ENCODE measurements around the gene LPAR1.

- TF ChIP-seq ARNTL (CRISPR knock-in tag; IDR thresholded peaks at IDR 0.05; ENCODE audit: borderline replicate concordance, low read depth) (no peak), ZFP3 (CRISPR knock-in tag; IDR thresholded peaks at IDR 0.05) (no peak), ZFP30 (CRISPR knock-in tag; IDR thresholded peaks at IDR 0.05) (no peak), TSHZ2 (CRISPR knock-in tag; IDR thresholded peaks at IDR 0.05) (no peak), ZNF70 (CRISPR knock-in tag; IDR thresholded peaks at IDR 0.05) (no peak), TCF4 (CRISPR knock-in tag; IDR thresholded peaks at IDR 0.05; ENCODE audit: borderline replicate concordance) (no peak), ZNF8 (CRISPR knock-in tag; IDR thresholded peaks at IDR 0.05) (no peak), ISL1 (CRISPR knock-in tag; IDR thresholded peaks at IDR 0.05) (no peak), GLIS3 (CRISPR knock-in tag; IDR thresholded peaks at IDR 0.05) (no peak), ZC3H10 (CRISPR knock-in tag; IDR thresholded peaks at IDR 0.05) (no peak), ESRRG (CRISPR knock-in tag; IDR thresholded peaks at IDR 0.05) (no peak), TOX (CRISPR knock-in tag; IDR thresholded peaks at IDR 0.05; ENCODE audit: borderline replicate concordance) (no peak)
- TF ChIP-seq, protein P1, sequence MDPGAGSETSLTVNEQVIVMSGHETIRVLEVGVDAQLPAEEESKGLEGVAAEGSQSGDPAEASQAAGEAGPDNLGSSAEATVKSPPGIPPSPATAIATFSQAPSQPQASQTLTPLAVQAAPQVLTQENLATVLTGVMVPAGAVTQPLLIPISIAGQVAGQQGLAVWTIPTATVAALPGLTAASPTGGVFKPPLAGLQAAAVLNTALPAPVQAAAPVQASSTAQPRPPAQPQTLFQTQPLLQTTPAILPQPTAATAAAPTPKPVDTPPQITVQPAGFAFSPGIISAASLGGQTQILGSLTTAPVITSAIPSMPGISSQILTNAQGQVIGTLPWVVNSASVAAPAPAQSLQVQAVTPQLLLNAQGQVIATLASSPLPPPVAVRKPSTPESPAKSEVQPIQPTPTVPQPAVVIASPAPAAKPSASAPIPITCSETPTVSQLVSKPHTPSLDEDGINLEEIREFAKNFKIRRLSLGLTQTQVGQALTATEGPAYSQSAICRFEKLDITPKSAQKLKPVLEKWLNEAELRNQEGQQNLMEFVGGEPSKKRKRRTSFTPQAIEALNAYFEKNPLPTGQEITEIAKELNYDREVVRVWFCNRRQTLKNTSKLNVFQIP (CRISPR knock-in tag; IDR thresholded peaks at IDR 0.05; ENCODE audit: borderline replicate concordance, low read depth), result no peak
- TF ChIP-seq, protein P2, sequence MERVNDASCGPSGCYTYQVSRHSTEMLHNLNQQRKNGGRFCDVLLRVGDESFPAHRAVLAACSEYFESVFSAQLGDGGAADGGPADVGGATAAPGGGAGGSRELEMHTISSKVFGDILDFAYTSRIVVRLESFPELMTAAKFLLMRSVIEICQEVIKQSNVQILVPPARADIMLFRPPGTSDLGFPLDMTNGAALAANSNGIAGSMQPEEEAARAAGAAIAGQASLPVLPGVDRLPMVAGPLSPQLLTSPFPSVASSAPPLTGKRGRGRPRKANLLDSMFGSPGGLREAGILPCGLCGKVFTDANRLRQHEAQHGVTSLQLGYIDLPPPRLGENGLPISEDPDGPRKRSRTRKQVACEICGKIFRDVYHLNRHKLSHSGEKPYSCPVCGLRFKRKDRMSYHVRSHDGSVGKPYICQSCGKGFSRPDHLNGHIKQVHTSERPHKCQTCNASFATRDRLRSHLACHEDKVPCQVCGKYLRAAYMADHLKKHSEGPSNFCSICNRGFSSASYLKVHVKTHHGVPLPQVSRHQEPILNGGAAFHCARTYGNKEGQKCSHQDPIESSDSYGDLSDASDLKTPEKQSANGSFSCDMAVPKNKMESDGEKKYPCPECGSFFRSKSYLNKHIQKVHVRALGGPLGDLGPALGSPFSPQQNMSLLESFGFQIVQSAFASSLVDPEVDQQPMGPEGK (CRISPR knock-in tag; IDR thresholded peaks at IDR 0.05; ENCODE audit: borderline replicate concordance), result no peak
Observed at GRCh38 chr9:110950041-110950645, 88.1 kb downstream of the LPAR1 start.
